Cardiac fibroblast (primary cell): ENCODE measurements around the gene HTR2C.
"Not testable (repeated sequence)": the region's sequence is repeated elsewhere in the genome, so short reads cannot be mapped to it uniquely, and the experiment has no call there.

Experiments used
- DNase-seq, 2 donors: peaks; one replicate each; pipeline versions ENCODE4 v3.0.0 to v3.0.0-alpha.2; 2010; ENCODE audit warnings: low read depth in 2 of 2
- H3K4me3 ChIP-seq, 2 donors: replicated peaks in 1 of 2; 1 replicate in 1 of 2; 2 replicates in 1 of 2; pipeline ENCODE4 v1.5.1; 2011; ENCODE audit warnings: low read depth in 2 of 2, low read length in 2 of 2, mild to moderate bottlenecking in 2 of 2, moderate library complexity in 1 of 2
- CTCF ChIP-seq: IDR thresholded peaks from one replicate; pipeline ENCODE4 v1.5.1; 2011; ENCODE audit warnings: low read depth, mild to moderate bottlenecking, low read length, inconsistent platforms

Gene HTR2C

GRCh38 chrX:114932550-114932949 is 348.7 kb downstream of the HTR2C start:
- DNase-seq = no peak
- TF ChIP-seq CTCF = no peak

DNA sequence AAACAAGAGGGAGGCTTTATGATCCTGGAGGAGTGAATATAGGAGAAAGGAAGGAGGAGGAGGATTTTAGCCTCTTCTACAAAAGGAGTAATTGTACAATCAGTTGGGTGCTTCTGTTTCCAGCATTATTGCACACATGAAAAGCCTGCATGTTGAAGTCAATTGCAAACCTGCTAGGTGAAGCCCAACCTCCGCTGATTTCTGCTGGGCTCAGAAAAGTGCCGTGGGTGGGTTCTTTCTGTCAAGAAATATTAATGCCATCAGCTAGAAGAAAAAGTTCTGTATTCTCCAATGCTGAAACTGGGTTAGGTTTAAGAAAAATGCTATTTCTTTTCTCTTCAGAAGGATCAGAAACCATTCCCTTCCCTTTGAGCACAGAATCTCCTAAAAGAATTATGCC is 349.4 kb downstream of the HTR2C start:
- H3K4me3 ChIP-seq, DNase-seq: not testable (repeated sequence)

More at GRCh38 chrX:114932550-114932949, 348.7 kb downstream of the HTR2C start:
- H3K4me3 ChIP-seq = no peak overlapping the region

GRCh38 chrX:114937090-114937489 is 353.2 kb downstream of the HTR2C start:
- not testable (repeated sequence) for H3K4me3 ChIP-seq, DNase-seq

GRCh38 chrX:114952696-114953095 is 368.8 kb downstream of the HTR2C start:
- no peak for DNase-seq
- TF ChIP-seq CTCF = no peak
- H3K4me3 ChIP-seq = no peak overlapping the region
